SW480 (cell line): Measurements from ENCODE around the gene KIAA1328.
"Not testable (repeated sequence)": the region's sequence is repeated elsewhere in the genome, so short reads cannot be mapped to it uniquely, and the experiment has no call there.

Source experiments
- DNase-seq: peaks from one replicate; pipeline ENCODE4 v3.0.0-alpha.2; 2016; ENCODE audit warnings: low spot score

The KIAA1328 gene

GRCh38 chr18:36825526-36825925 is 3.4 kb upstream of the KIAA1328 start:
- DNase-seq = no peak

- no peak for DNase-seq
These were observed 2.4 kb upstream of the KIAA1328 start for GRCh38 chr18:36826556-36826955.

GRCh38 chr18:36828157-36828629 is 734 bp upstream of the KIAA1328 start:
- peak; percentile 22 for DNase-seq

GRCh38 chr18:36829362-36830157 is 633 bp downstream of the KIAA1328 start:
- DNase-seq = peak; percentile 9

- DNase-seq = no peak
These were observed 1.2 kb downstream of the KIAA1328 start for GRCh38 chr18:36830158-36830495.

- DNase-seq = no peak
These were observed 2.2 kb downstream of the KIAA1328 start for GRCh38 chr18:36831139-36831538.

GRCh38 chr18:36833120-36833519 is 4.2 kb downstream of the KIAA1328 start:
- no peak for DNase-seq

GRCh38 chr18:36835927-36836326 is 7.0 kb downstream of the KIAA1328 start:
- no peak for DNase-seq

GRCh38 chr18:36839835-36840234 is 10.9 kb downstream of the KIAA1328 start:
- no peak for DNase-seq

GRCh38 chr18:36843199-36843598 is 14.3 kb downstream of the KIAA1328 start:
- no peak for DNase-seq

- no peak for DNase-seq
These were observed 14.9 kb downstream of the KIAA1328 start for GRCh38 chr18:36843784-36844183.

GRCh38 chr18:36848609-36849008 is 19.7 kb downstream of the KIAA1328 start:
- DNase-seq = no peak

- DNase-seq = no peak
These were observed 20.5 kb downstream of the KIAA1328 start for GRCh38 chr18:36849288-36850006.

GRCh38 chr18:36850527-36851201 is 21.7 kb downstream of the KIAA1328 start:
- no peak for DNase-seq

GRCh38 chr18:36851202-36851590 is 22.3 kb downstream of the KIAA1328 start:
- no peak for DNase-seq

- no peak for DNase-seq
These were observed 27.9 kb downstream of the KIAA1328 start for GRCh38 chr18:36856815-36857214.

GRCh38 chr18:36862182-36862581 is 33.3 kb downstream of the KIAA1328 start:
- DNase-seq = no peak

GRCh38 chr18:36867056-36867455 is 38.1 kb downstream of the KIAA1328 start:
- DNase-seq = no peak

GRCh38 chr18:36871801-36872200 is 42.9 kb downstream of the KIAA1328 start:
- DNase-seq = no peak

GRCh38 chr18:36872329-36872728 is 43.4 kb downstream of the KIAA1328 start:
- DNase-seq = no peak

GRCh38 chr18:36873826-36874225 is 44.9 kb downstream of the KIAA1328 start:
- DNase-seq = not testable (repeated sequence)

- DNase-seq = not testable (repeated sequence)
These were observed 50.9 kb downstream of the KIAA1328 start for GRCh38 chr18:36879796-36880195.

GRCh38 chr18:36885981-36886380 is 57.1 kb downstream of the KIAA1328 start:
- DNase-seq = no peak
